T-helper 22 cell (primary cell): ENCODE results near the gene TSPAN17.
"Not testable (repeated sequence)": the region's sequence is repeated elsewhere in the genome, so short reads cannot be mapped to it uniquely, and the experiment has no call there.

Experiments used
- DNase-seq: peaks from one replicate; pipeline ENCODE4 v3.0.0-alpha.2; 2020; ENCODE audit warnings: low read depth

TSPAN17 gene

GRCh38 chr5:176680226-176680563, 32.9 kb downstream of the TSPAN17 start:
- DNase-seq: no peak

DNA sequence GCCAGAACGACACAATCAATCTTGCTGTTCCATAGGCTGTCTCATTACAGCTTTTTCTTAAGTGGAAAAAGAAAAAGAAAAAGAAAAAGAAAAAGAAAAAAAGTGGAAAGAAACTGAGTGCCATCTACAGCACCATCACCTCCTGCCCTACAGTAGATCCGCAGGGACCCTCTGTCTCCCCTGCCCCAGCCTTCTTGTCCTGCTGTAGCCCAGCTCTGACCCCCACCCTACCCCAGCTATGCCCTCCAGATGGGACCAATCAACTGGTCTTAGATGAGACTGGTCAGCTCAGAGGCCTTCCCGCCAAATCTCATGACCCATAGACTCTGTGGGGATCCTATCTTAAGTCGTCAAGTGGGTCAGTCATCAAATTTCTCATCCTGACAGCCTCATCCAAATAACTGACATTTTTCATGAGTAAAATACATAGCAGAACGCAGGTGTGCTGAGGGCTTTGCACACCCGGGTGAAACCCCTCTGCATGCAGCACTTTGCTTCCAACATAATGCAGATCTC, 34.8 kb downstream of the TSPAN17 start:
- DNase-seq: no peak

DNA sequence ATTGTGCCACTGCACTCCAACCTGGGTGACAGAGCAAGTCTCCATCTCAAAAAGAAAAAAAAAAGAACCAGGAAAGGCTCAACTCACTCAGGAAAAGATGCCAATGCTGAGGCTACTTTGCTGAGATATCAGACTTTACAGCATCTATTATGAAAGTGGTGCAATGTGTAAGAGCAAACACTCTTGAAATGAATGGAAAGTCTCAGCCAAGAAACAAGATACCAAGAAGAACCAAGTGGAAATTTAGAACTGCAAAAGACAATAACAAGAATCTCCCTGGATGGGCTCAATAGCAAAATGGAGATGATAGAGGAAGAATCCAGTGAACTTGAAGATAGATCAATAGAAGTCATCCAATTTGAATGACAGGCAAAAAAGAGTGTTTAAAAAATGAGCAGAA, 37.7 kb downstream of the TSPAN17 start:
- no peak for DNase-seq

GRCh38 chr5:176687247-176687646, 40.0 kb downstream of the TSPAN17 start:
- DNase-seq: no peak

DNA sequence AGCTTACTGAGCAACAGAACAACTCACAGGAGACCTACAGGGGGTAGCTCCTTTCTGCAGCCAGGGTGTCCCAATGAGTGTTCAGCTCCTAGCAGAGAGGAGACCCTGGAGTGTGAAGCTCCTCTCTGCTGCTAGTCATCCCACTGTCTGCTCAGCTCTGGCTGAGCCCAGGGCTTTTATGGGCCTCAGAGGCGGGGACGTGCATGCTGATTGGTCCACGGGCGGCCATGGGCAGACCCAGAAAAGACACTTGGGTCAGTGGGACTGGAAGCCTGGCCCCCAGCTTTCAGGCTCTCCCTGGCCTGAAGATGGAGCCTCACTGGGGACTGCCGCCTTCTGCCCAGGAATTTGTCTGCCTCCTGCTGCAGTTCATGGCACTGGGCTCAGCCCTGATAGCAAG, 40.6 kb downstream of the TSPAN17 start:
- DNase-seq: no peak

DNA sequence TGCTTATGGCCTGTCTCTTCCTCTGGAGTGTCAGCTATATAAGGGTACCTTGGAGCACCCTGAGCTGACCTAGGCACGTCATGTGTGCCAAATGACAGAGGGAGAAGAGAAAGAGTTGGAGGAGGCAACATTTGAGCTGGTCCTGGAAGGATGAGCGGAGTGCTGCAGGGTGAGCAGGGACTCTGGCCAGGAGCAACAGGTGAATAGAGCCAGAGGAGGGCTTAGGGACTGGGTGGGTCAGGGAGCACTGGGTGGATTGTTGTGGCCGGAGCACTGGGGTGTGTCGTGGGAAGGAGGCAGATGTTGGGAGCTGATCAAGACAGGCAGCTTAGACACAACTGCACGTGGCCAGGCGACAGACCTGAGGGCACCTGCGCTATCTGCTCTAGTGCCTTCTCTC, 43.6 kb downstream of the TSPAN17 start:
- DNase-seq: no peak

DNA sequence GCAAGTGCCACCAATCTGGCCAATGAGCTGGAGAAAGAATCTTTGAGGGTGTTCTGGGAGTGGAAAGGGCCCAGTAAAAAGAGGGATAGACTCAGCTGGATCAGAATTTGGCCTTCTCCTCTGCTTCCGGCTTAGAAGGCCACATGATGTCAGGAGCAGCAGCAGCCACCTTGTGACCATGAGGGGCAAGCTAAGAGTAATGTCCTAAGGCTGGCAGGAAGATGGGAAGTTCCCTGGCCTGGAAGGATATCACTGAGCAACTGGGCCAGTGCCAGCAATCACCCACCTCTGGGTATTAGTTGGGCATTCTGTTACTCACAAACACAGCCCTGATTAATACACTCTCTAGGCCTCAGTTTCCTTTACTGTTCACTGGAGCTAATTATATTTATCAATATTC, 44.2 kb downstream of the TSPAN17 start:
- no peak for DNase-seq

- DNase-seq: no peak
Observed at GRCh38 chr5:176692326-176692725, 45.0 kb downstream of the TSPAN17 start.

DNA sequence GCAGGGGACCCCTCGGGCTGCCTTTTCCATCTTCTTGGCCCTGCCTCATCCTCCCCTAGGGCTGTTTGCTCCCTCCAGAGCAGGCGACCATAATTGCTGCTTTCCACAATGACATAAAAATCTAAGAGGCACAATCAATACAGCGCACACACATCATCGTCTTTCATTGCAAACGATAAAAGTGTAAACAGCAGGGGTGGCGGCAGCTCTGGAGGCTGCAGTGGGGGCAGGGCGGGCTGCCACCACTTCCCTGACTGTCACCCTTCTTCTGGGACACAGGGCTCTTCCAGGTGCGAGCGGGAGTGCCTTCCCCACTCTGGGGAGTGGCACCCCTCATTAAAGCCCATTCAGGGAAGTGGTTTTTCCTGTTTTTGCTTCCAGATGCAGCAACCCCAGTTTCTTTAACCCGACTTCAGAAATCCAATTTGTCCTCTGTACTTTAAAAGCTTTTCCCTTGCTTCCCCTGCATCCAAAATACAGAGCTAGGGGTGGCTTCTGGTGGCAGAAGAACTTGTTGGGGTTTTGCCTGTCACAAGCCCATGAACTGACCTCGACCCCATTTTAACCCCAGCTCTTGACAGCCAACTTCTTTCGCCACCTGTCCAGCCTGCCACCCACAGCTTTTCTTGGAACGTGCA, 45.7 kb downstream of the TSPAN17 start:
- DNase-seq: no peak

DNA sequence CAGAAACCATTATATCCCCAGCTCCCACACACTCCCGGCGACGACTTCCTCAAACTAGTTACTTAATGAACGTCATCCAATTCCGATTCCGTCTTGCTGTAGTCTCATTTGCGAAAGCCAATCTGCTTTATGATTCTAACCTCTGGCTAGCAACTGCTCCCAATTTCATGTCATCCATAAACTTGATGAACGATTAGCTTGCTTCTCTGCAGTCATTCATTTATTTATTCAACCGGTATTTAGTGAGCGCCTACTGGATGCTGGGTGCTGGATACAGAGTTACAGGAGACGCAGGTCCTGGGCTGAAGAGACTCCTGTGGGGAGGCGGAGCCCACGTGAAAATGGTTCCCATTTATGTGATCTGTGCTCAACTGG, 46.2 kb downstream of the TSPAN17 start:
- DNase-seq: no peak

DNA sequence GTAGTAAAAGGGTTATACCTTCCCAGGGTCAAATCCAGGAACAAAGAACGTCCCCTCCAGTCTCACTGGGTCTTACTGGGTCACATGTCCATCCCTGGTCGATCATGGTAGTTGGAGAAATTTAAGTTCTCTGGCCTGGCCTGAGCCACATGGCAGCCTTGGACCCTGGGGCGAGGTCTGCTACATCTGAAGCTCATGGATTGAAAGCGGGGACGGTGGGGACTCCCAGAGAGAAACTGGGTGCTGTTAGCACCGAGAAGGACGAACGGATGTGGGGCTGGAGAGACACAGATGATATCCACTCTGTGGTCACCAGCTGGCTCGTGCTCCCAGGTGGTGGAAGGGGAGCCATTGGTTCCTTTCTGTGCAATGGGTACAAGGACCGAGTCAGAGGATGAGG, 46.9 kb downstream of the TSPAN17 start:
- DNase-seq: no peak

- DNase-seq: no peak
Observed at GRCh38 chr5:176694631-176695030, 47.3 kb downstream of the TSPAN17 start.

GRCh38 chr5:176695073-176695472, 47.8 kb downstream of the TSPAN17 start:
- no peak for DNase-seq

DNA sequence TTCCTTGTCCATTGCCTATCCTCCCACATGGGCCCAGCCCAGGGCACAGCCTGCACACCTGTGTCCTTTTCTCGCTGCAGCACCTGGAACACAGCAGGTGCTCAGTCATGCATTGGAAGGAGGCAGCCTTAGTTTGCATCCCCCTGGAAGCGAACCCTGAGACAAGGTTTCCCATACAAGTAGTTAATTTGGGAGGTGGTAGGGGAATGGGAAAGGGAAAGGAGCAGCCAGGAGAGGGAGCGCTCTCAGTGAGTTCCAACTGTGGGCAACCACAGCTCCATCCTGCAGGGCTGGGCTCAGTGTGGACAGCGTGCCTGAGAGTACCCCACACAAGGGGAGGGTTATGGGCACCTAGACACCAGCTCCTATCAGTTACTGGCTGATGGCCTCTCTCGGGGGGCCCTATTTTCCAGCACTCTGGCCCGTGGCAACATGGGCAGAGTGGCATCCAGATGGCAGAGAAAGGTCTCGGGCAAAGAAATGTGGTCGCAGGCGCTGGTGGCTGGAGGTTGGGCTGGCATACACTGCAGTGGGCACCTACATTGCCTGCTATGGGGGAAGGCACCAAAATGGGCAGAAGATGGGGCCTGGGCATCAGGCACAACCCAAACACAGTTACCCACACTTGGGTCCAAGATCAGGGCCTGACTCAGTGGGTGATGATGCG, 50.1 kb downstream of the TSPAN17 start:
- DNase-seq: no peak

DNA sequence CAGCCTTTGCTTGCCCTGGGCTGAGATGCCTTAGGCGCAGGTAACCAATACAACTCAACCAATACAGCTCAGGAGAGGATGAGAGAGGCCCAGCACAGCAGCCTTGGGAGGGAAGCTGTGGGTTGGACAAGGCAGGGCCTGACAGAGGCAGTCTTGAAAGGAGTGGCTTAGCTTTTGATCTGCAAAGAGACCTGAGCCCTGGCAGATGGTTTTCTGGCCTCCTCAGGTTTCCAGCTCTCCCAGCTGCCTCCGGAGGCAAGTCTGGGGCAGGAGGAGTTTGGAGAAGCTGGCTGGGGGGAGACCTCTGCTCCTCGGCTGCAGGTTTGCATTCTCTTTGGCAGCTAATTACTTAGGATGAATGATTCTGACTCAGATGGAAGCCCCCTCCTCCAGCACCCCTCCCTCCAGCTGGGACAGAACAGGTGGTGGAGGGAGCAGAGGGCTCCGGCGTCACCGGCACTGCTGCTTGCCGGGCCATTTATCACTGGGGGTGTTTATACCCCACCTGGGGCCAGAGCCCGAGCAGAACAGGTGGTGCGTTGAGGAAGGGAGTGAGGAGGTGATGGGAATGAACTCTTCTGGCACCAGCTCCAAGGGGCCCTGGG, 50.8 kb downstream of the TSPAN17 start:
- no peak for DNase-seq

DNA sequence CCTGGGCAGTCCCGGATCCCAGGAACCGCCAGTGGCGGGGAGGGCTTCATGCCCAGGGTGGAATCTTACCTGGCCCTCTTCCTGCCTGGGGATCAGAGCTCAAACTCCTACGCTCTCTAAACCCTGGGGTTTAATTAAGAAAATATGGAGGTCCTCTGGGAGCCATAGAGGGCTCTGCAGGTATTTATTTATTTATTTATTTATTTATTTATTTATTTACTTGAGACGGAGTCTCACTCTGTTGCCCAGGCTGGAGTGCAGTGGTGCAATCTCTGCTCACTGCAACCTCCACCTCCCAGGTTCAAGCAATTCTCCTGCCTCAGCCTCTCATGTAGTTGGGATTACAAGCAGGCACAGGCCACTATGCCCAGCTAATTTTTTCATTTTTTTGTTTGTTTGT, 52.2 kb downstream of the TSPAN17 start:
- not testable (repeated sequence) for DNase-seq

DNA sequence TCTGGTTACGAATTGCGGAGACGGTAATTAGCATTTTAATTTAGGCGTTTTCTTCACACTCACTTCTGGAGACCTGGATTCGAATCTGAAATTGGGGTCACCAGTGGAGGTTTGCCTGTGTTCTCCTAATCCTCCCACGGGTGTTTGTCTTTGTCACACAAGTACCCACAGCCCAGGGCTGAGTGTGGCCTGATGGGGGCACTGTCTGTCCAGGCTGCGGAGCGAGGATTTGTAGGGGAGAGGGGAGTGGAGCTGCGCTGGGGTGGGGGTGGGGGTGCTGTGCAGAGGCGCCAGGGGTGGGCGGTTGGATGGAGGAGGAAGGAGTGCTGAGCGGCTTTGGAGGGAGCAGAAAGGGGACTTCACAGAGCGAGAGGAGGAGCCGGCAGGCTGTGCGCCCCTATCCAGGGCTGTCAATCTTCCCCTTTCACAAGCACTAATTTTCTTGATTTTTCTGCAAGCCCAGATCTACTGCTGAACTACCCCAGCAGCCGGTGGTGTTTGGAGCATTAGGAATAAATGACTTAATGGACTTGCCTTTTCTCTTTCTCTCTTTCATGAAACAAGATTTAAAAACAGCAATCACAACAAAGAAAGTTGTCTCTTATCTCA, 53.1 kb downstream of the TSPAN17 start:
- no peak for DNase-seq

DNA sequence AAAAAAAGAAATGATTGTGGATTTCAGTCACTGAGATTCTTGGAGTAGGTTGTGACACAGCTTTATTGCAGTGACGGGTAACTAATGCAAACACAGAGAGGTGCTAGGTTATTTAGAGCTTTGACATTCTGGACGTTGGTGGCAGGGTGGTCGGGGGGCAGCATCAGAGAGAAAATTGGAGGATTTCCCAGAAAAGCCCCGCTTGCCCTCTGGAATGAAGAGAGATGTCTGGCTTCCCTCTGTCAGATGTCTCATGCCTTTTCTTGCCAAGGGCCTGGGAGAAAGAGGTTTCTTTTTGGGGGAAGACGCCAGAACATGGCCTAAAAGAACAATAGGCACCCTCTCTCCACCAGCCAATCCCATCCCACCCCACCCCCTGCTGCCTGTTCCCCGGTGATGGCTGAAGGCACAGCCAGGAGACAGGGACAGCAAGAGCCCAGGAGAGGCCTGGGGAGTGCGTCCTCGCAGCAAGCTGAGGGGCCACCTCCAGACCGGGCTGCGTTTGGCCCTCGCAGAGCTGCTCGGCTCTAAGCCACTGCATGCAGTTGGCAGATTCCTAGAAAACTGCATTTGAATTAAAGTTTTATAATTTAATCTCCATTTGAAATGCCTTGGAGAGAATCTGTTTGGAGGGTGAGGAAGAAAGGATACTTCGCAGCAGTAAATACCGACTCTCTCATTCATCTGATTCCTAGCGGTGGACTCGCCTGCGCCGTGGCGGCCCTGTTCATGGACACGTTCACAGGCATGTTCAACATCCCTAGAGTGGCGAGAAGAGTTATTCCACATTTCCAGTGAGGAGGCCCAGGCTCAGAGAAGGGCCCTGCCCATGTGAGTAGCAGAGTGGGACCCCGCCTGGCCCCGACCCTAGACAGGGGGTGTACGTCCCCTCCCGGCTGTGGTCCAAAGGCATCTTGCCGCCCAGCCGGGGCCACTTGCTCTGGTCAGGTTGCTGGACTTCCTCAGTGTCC, 55.7 kb downstream of the TSPAN17 start:
- no peak for DNase-seq

- no peak for DNase-seq
Observed at GRCh38 chr5:176703857-176704256, 56.6 kb downstream of the TSPAN17 start.

DNA sequence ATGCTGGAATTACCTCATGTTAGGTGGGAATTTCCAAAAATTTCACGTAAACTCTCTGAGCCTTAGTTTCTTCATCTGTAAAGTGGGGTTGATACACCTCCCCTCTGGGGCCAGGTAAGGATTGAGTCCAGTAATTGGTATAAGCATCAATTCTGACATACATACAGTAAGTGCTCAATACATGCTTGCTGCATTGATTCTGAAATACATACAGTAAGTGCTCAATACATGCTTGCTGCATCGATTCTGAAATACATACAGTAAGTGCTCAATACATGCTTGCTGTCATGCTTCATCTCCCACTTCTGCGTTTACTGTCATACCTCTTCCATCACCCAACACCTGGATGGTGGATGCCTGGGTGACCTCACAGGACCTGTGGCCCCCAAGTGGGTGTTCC, 57.1 kb downstream of the TSPAN17 start:
- no peak for DNase-seq

DNA sequence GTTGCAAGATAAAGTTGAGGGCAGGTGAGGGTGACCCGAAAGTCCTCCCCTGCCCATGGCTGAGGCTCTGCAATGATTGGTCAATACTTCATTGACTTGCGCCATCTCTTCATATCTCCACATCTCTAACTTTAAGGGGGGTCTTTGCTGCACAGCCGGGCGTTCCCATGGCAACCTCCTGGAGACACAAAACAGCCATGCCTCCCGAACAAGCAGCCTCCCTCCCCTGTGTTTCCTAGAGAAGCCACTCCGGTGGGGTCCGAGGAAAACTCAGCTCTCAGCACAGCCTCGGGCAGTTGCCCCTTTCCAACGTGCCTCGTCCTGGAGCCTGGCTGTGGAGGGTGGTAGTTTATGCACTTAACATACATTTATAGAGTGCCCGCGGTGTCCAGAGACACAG, 57.5 kb downstream of the TSPAN17 start:
- no peak for DNase-seq
